Neural cell (in vitro differentiated cells): ENCODE data around the gene ACOT7. TPM values are rescaled to one million over a fixed set of nuclear protein-coding genes. Genes with fewer than 3 reads are reported as not detected.

Source experiments
- H2AFZ ChIP-seq: fragments of 200-600, 300-800 bp; sonication (generic), shearing (Covaris generic); 2 replicates; pipeline ENCODE4 v1.6.0; 2014; ENCODE audit warnings: low read depth, mild to moderate bottlenecking, antibody characterized with exemption, low read length, moderate library complexity
- H3F3A ChIP-seq: fragments of 200-600 bp; shearing (Covaris generic); 2 replicates; pipeline ENCODE4 v1.6.1; 2016; ENCODE audit warnings: mild to moderate bottlenecking, moderate library complexity, mixed read lengths, antibody characterized with exemption, low read length; ENCODE audit not compliant: insufficient read depth, poor library complexity, severe bottlenecking
- H3K27ac ChIP-seq: fragments of 200-600, 300-800 bp; sonication (generic), shearing (Covaris generic); 2 replicates; pipeline ENCODE4 v1.5.1; 2014; ENCODE audit warnings: mild to moderate bottlenecking, low read length, moderate library complexity
- H3K27me3 ChIP-seq: fragments of 300-800, 200-600 bp; sonication (generic), shearing (Covaris generic); 2 replicates; pipeline ENCODE4 v1.6.0; 2014; ENCODE audit warnings: mild to moderate bottlenecking, low read depth, low read length, moderate library complexity; ENCODE audit not compliant: insufficient read depth
- H3K36me3 ChIP-seq: fragments of 300-800, 200-600 bp; sonication (generic), shearing (Covaris generic); 2 replicates; pipeline ENCODE4 v1.5.1; 2014; ENCODE audit warnings: mild to moderate bottlenecking, antibody characterized with exemption, low read length, moderate library complexity; ENCODE audit not compliant: insufficient read depth
- H3K4me2 ChIP-seq: fragments of 300-800, 200-600 bp; sonication (generic), shearing (Covaris generic); 2 replicates; pipeline ENCODE4 v1.6.0; 2014; ENCODE audit warnings: mild to moderate bottlenecking, low read length
- H3K4me3 ChIP-seq: fragments of 300-800, 200-600 bp; sonication (generic), shearing (Covaris generic); 2 replicates; pipeline ENCODE4 v1.5.1; 2014; ENCODE audit warnings: mild to moderate bottlenecking, low read length, moderate library complexity
- H3K79me2 ChIP-seq: fragments of 200-600 bp; shearing (Covaris generic); replicated peaks from 2 replicates; pipeline ENCODE4 v1.6.0; 2014; ENCODE audit warnings: mild to moderate bottlenecking, low read length, moderate library complexity; ENCODE audit not compliant: insufficient read depth
- H3K9ac ChIP-seq: fragments of 300-800, 200-600 bp; sonication (generic), shearing (Covaris generic); 2 replicates; pipeline ENCODE4 v1.6.1; 2016; ENCODE audit warnings: mild to moderate bottlenecking, low read length, mixed read lengths
- H3K9me2 ChIP-seq: fragments of 200-600 bp; shearing (Covaris generic); 2 replicates; pipeline ENCODE4 v1.6.1; 2016; ENCODE audit warnings: mild to moderate bottlenecking, low read length, mixed read lengths; ENCODE audit not compliant: insufficient read depth
- H3K9me3 ChIP-seq: fragments of 200-600, 300-800 bp; sonication (generic), shearing (Covaris generic); 2 replicates; pipeline ENCODE4 v1.6.1; 2016; ENCODE audit warnings: mild to moderate bottlenecking, mixed run types, low read length, moderate library complexity, mixed read lengths
- H4K20me1 ChIP-seq: fragments of 200-600 bp; shearing (Covaris generic); 2 replicates; pipeline ENCODE4 v1.6.1; 2016; ENCODE audit warnings: mild to moderate bottlenecking, mixed run types; ENCODE audit not compliant: insufficient read depth
- CTCF ChIP-seq: fragments of 450-650 bp; IDR thresholded peaks from 2 replicates; pipeline ENCODE4 v1.5.1; 2014; ENCODE audit warnings: antibody characterized with exemption, mild to moderate bottlenecking, moderate library complexity; ENCODE audit not compliant: poor library complexity, severe bottlenecking
- EP300 ChIP-seq: fragments of 450-650 bp; conservative IDR thresholded peaks from 2 replicates; pipeline ENCODE4 v1.6.1; 2014; ENCODE audit warnings: antibody characterized with exemption, mild to moderate bottlenecking, moderate library complexity; ENCODE audit not compliant: poor library complexity, severe bottlenecking
- EZH2 ChIP-seq: fragments of 200-600, 300-800 bp; shearing (Covaris generic), sonication (generic); IDR thresholded peaks from 2 replicates; pipeline ENCODE4 v1.6.1; 2014; ENCODE audit warnings: antibody characterized with exemption, low read length, borderline replicate concordance, mild to moderate bottlenecking; ENCODE audit not compliant: insufficient read depth, poor library complexity, severe bottlenecking
- MXI1 ChIP-seq: fragments of 450-650 bp; conservative IDR thresholded peaks from 2 replicates; pipeline ENCODE4 v1.6.1; 2014; ENCODE audit warnings: antibody characterized with exemption, mild to moderate bottlenecking; ENCODE audit not compliant: poor library complexity, severe bottlenecking
- POLR2AphosphoS5 ChIP-seq: IDR thresholded peaks from 2 replicates; pipeline ENCODE4 v1.6.1; 2012
- RAD21 ChIP-seq: fragments of 450-650 bp; conservative IDR thresholded peaks from 2 replicates; pipeline ENCODE4 v1.6.1; 2014; ENCODE audit warnings: antibody characterized with exemption, mild to moderate bottlenecking, moderate library complexity
- SMC3 ChIP-seq: fragments of 450-650 bp; conservative IDR thresholded peaks from 2 replicates; pipeline ENCODE4 v1.6.1; 2014; ENCODE audit warnings: antibody characterized with exemption, mild to moderate bottlenecking, moderate library complexity; ENCODE audit not compliant: poor library complexity
- TAF1 ChIP-seq: IDR thresholded peaks from 2 replicates; pipeline ENCODE4 v1.6.1; 2012; ENCODE audit warnings: low read depth
- polyA plus RNA-seq: library from polyadenylated mRNA; depleted of rRNA; stranded (reverse); fragments of >200 nt; gene quantifications from 2 replicates; pipeline ENCODE4 v1.2.3, GENCODE V29; 2014
- TF ChIP-seq, protein P1 (sequence below): IDR thresholded peaks from 2 replicates; pipeline ENCODE4 v1.6.1; 2012; ENCODE audit warnings: borderline replicate concordance

ACOT7 gene
- polyA plus RNA-seq, 1 donor from 2014 or later: 101 TPM

DNA sequence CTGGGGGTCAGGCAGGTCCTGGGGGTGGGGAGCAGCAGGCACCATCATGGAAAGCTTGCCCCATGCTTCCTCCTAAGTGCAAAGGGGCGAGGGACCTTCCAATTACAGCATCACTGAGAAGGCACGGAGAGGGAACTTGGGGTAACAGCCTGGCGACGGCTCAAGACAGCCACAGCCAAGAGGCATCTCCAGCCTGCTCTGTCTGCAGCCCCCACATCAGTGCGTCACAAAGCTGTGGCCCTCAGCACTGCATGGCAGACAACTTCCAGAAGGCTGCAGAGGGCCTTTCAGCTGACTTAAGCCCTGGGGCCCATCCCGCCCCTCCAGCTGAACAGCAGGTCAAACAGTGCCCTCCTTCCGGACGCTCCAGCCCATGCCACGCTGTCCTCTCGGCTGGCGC lies 119.5 kb downstream of the ACOT7 start:
- TF ChIP-seq MXI1 (no peak), EZH2 (no peak), RAD21 (no peak)
- TF ChIP-seq, protein P1, sequence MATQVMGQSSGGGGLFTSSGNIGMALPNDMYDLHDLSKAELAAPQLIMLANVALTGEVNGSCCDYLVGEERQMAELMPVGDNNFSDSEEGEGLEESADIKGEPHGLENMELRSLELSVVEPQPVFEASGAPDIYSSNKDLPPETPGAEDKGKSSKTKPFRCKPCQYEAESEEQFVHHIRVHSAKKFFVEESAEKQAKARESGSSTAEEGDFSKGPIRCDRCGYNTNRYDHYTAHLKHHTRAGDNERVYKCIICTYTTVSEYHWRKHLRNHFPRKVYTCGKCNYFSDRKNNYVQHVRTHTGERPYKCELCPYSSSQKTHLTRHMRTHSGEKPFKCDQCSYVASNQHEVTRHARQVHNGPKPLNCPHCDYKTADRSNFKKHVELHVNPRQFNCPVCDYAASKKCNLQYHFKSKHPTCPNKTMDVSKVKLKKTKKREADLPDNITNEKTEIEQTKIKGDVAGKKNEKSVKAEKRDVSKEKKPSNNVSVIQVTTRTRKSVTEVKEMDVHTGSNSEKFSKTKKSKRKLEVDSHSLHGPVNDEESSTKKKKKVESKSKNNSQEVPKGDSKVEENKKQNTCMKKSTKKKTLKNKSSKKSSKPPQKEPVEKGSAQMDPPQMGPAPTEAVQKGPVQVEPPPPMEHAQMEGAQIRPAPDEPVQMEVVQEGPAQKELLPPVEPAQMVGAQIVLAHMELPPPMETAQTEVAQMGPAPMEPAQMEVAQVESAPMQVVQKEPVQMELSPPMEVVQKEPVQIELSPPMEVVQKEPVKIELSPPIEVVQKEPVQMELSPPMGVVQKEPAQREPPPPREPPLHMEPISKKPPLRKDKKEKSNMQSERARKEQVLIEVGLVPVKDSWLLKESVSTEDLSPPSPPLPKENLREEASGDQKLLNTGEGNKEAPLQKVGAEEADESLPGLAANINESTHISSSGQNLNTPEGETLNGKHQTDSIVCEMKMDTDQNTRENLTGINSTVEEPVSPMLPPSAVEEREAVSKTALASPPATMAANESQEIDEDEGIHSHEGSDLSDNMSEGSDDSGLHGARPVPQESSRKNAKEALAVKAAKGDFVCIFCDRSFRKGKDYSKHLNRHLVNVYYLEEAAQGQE: no peak
- Histone ChIP-seq H3K9me2 (no peaks in the 10 kb centered on the region), H3K79me2 (no peaks in the 10 kb centered on the region), H3F3A (no peaks in the 10 kb centered on the region), H3K27ac (no peak overlapping the region), H3K27me3 (no peaks in the 10 kb centered on the region), H2AFZ (no peak overlapping the region), H3K9me3 (no peaks in the 10 kb centered on the region), H3K4me2 (no peak overlapping the region), H4K20me1 (no peaks in the 10 kb centered on the region), H3K9ac (peak overlapping the region; percentile 44), H3K4me3 (no peak overlapping the region), H3K36me3 (no peaks in the 10 kb centered on the region)

DNA sequence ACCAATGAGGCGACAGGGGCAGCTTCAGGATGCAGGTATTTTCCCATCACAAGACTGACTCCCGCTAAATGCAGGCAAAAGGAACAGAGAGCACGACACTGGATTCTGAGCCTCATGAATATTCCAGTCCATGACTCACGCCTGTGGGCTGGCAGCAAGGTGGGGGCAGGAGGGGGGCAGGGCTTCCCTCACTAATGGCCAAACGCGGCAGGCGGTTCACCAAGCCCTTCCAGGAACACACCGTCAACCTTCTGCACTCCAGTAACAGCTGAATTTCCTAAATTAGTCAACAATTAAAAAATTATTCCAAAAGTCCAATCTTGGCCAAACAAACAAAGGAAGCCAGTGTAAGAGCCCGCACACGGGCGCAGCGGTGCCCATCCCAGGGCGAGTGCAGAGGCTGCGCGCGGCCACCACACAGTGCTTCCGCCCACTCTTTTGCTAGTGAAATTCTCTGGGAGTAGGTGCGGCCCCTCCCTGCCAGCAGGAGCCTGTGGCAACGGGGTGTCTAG lies 120.1 kb downstream of the ACOT7 start:
- Histone ChIP-seq H3K27ac (peak overlapping the region; percentile 61), H3K4me2 (no peak overlapping the region), H3K79me2 (no peaks in the 10 kb centered on the region), H3F3A (no peaks in the 10 kb centered on the region), H3K36me3 (no peaks in the 10 kb centered on the region), H4K20me1 (no peaks in the 10 kb centered on the region), H3K4me3 (peak overlapping the region; percentile 25), H3K9me2 (no peaks in the 10 kb centered on the region), H2AFZ (no peak overlapping the region), H3K9me3 (no peaks in the 10 kb centered on the region), H3K9ac (peak overlapping the region; percentile 44), H3K27me3 (no peaks in the 10 kb centered on the region)
- TF ChIP-seq, protein P1: no peak
- TF ChIP-seq CTCF (no peak), POLR2AphosphoS5 (no peak), EZH2 (no peak), MXI1 (no peak), RAD21 (no peak), TAF1 (no peak), SMC3 (no peak), EP300 (no peak)
